HG03025 (cell line): ENCODE results near the gene ZNF341.

Experiments used
- ATAC-seq: cut with Tn5 transposase; IDR thresholded peaks from one replicate; pipeline ENCODE4 v1.9.1; 2021; ENCODE audit warnings: mild to moderate bottlenecking, moderate library complexity; ENCODE audit not compliant: unreplicated experiment, low FRiP score

Gene ZNF341

DNA sequence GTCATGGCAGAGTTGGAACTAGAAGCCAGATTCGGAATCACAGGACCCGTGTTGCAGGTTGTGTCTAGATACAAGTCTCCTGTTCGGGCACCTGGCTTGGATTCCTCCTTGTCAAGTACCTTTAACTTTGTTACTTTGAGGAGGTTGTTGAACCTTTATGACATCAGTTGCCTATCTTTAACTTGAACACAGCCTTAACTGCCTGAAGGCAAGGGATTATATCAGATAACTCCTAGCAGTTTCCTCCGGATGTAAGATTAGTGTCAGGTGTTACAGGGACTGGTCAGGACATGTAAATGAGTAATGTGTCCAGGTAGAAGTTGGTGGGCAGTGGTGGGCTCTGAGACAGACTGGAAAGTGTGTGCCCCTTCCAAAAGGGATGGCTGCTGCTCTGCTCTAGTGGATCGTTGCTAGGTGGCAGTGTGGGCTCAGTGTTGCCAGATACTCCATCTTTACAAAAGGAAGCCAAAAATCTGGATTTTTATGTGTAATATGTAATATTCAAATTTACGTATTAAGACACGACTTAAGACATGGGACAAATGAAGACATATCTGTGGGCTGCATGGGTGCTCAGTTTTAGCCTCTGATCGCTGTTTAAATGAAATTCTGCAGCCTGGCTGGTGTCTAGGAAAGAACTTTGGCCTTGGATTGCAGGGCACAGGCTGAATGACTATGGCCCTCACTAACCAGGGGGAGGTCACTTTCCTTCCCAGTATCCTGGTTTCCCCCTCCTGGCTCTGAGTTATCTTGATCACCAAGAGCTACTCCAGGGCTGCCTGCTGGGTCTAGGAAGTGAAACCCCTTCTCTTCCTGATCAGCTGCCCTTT is 106.5 kb downstream of the ZNF341 start:
- ATAC-seq = no peak

DNA sequence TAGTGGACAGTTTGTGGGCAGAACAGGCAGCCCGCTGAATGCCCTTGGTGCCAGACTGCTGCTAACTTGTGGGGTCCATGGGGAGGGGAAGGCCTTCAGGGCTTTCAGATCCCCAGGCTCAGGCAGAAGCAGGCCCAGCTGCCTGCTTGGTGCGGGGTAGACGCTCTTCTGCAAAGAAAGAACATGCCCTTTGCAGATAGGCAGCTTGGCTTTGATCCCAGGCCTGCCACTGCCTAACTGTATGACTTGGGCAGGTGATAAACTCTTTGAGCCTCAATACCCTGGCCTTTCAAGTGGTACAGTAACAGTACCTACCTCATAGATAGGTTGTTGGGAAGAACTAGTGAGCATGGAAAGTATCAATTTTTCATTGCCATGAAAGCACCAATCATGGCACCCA is 107.8 kb downstream of the ZNF341 start:
- no peak for ATAC-seq

- no peak for ATAC-seq
Measured at GRCh38 chr20:33840160-33840559, 108.4 kb downstream of the ZNF341 start.

DNA sequence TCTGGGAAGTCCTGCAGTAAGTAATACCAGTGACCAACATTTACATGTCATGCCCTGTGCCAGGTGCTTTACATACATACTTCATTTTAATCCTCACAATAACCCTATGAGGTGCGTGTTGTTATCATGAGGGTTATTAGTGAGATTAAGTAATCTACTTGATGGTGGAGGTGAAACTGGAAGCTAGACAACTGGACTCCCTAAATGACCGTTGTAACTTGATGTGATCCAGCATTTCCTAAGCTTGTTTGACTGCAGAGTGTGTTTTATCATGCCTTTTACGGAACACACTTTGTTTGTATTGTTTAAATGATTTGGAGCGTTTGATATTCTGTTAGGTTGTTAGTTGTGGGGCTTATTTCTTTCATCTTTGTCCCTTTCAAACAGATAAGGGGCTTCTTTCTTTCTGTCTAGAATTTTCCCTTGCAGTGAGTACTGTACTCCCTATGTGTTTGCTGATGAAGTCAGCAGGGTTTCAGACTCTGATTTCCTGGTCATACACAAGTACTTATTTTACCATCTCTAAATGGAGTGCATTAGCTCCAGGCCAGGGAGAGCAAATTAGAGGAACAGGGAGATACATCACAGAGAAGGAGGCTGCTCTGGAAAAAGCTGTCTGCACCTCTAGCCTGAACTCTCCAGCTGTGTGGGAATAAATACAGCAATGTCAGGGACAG is 109.1 kb downstream of the ZNF341 start:
- no peak for ATAC-seq

DNA sequence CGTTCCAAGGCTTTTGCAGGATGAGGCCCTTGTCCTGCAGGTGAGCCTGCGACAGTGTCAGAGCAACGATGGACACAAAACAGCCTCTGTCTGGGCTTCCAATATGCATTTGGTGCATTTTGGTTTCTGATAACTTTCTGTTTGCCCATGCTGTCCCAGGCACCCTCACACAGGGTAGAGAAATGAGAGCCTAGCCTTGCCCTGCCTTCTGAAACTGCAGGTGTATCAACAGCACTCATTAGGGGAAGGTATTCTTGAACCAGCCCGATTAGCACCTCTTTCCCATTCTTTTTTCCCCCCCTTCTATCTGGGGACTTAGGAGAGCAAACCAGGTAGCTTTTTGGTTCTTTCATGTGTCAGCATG is 109.6 kb downstream of the ZNF341 start:
- no peak for ATAC-seq
